ENCODE measurements around the gene PLAAT2. TPM values are rescaled to one million over a fixed set of nuclear protein-coding genes. Genes with fewer than 3 reads are reported as not detected.
A peak's percentile ranks its signal among the peaks of the same experiment; 100 is the strongest.

Gene PLAAT2
- total RNA-seq, 1 experiment from 2014 or later, result 13.6 TPM

DNA sequence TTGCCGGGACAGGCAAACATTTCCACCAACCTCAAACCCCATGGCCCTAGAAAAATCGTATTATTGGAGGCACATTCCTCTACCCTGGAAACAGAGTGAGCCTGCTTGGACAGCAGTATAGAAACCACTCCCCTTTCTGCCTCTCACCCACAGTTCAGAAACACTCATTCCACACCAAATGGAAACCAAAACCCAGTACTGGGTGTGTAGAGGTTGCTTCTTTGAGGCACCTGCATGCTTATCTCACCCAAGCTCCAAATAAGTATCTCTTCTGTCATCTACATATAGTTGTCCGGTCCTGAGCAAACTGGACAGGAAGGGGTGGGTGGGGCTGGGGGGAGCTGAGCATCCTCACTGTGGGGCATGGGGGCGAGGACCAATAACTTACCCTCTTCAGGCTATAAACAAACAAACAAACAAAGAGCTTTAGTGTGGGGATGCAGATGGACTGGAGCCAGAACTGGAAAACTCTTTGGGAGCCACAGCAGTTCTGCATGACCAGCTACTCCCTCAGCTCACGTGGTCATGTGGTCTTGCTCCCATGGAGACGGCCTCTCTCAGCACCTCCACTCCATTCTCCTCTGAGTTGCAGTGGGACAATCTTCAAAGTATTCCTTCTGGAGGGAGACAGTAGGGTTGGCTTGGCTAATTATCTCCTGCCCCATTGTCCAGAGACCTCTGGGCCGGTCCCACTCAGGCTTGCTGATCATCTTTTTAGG lies 1.0 kb upstream of the PLAAT2 start:
- H2AFZ ChIP-seq, result no peak overlapping the region
- intact Hi-C loops (cut with micrococcal nuclease; ENCODE audit: unreplicated experiment), result loop anchor here (10.0 kb wide), 2 partner anchors 49 to 89 kb away; no protein-coding TSS in a partner anchor
- H3K36me3 ChIP-seq (ENCODE audit: low read depth), result no peaks in the 10 kb centered on the region
- CTCF ChIA-PET, result interaction anchor here (0.6 to 1.1 kb wide), 5 partner anchors 32 to 688 kb away, joined by 4 to 9 read pairs (median 4); no protein-coding TSS in a partner anchor
- H3K79me2 ChIP-seq (ENCODE audit: low read depth), result no peaks in the 10 kb centered on the region
- peaks cover 60% of the 10 kb centered on the region for H3K4me1 ChIP-seq (replicated peaks; ENCODE audit: insufficient read depth)
- POLR2A ChIA-PET (ENCODE audit: unreplicated experiment), result interaction anchor here (0.6 to 1.1 kb wide), 5 partner anchors 20 to 50 kb away, joined by 3 to 4 read pairs (median 3); partner anchors contain the start of gene PLAAT3
- BruUV-seq (replicated peaks), result TSS peak; percentile 57
- H3K4me3 ChIP-seq, result no peak overlapping the region
- H3K27me3 ChIP-seq (ENCODE audit: insufficient read depth, low read depth), result no peaks in the 10 kb centered on the region
- H4K20me1 ChIP-seq (ENCODE audit: insufficient read depth), result no peaks in the 10 kb centered on the region
- H3K9me3 ChIP-seq (ENCODE audit: insufficient read depth, low read depth), result no peaks in the 10 kb centered on the region
- peaks cover 37% of the 10 kb centered on the region for H3F3A ChIP-seq (ENCODE audit: insufficient read depth, low read depth)
- H3K27ac ChIP-seq, result peak overlapping the region; percentile 77
- TF ChIP-seq EZH2 (IDR thresholded peaks at IDR 0.05; ENCODE audit: low read depth), result no peak
- TF ChIP-seq, protein P1, sequence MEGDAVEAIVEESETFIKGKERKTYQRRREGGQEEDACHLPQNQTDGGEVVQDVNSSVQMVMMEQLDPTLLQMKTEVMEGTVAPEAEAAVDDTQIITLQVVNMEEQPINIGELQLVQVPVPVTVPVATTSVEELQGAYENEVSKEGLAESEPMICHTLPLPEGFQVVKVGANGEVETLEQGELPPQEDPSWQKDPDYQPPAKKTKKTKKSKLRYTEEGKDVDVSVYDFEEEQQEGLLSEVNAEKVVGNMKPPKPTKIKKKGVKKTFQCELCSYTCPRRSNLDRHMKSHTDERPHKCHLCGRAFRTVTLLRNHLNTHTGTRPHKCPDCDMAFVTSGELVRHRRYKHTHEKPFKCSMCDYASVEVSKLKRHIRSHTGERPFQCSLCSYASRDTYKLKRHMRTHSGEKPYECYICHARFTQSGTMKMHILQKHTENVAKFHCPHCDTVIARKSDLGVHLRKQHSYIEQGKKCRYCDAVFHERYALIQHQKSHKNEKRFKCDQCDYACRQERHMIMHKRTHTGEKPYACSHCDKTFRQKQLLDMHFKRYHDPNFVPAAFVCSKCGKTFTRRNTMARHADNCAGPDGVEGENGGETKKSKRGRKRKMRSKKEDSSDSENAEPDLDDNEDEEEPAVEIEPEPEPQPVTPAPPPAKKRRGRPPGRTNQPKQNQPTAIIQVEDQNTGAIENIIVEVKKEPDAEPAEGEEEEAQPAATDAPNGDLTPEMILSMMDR (conservative IDR thresholded peaks at IDR 0.05), result no peak
- H3K9me2 ChIP-seq (ENCODE audit: insufficient read depth), result no peaks in the 10 kb centered on the region; the same call in 1 of the 2 replicates
- peak overlapping the region; percentile 34; the same call in 1 of the 2 replicates for H3K4me2 ChIP-seq
- DNase-seq, result peak in 1 of 2 experiments; percentile 18

GRCh38 chr11:63560506-63561180 lies 2.5 kb downstream of the PLAAT2 start:
- 0 out of 2 replicates have a peak overlapping the region, but pooled peaks have one; percentile 3 for H3K4me2 ChIP-seq
- no peak overlapping the region for H2AFZ ChIP-seq
- no peaks in the 10 kb centered on the region for H3K9me3 ChIP-seq (ENCODE audit: insufficient read depth, low read depth)
- no peaks in the 10 kb centered on the region; the same call in 1 of the 2 replicates for H3K9me2 ChIP-seq (ENCODE audit: insufficient read depth)
- ChIA-PET CTCF (interaction anchor here (0.7 kb wide), 1 partner anchor 1614 kb away, joined by 6 read pairs; no protein-coding TSS in a partner anchor), POLR2A (ENCODE audit: unreplicated experiment) (interaction anchor here (1.0 kb wide), 1 partner anchor 247 kb away, joined by 7 read pairs; no protein-coding TSS in a partner anchor)
- H3K79me2 ChIP-seq (ENCODE audit: low read depth), result no peaks in the 10 kb centered on the region
- H4K20me1 ChIP-seq (ENCODE audit: insufficient read depth), result no peaks in the 10 kb centered on the region
- no peak overlapping the region for H3K27ac ChIP-seq
- peak in 1 of 2 experiments; percentile 66 for DNase-seq
- peaks cover 38% of the 10 kb centered on the region for H3K4me1 ChIP-seq (replicated peaks; ENCODE audit: insufficient read depth)
- no peaks in the 10 kb centered on the region for H3K36me3 ChIP-seq (ENCODE audit: low read depth)
- peaks cover 11% of the 10 kb centered on the region; the same call in 1 of the 2 replicates for H3F3A ChIP-seq (ENCODE audit: insufficient read depth, low read depth)
- TF ChIP-seq, protein P1 (conservative IDR thresholded peaks at IDR 0.05), result no peak
- TF ChIP-seq EZH2 (IDR thresholded peaks at IDR 0.05; ENCODE audit: low read depth), result no peak
- no peak overlapping the region for H3K4me3 ChIP-seq
- BruUV-seq (replicated peaks), result no TSS peak
- intact Hi-C loops (cut with micrococcal nuclease; ENCODE audit: unreplicated experiment), result loop anchor here (10.0 kb wide), 2 partner anchors 46 to 86 kb away; no protein-coding TSS in a partner anchor
- no peaks in the 10 kb centered on the region for H3K27me3 ChIP-seq (ENCODE audit: insufficient read depth, low read depth)

DNA sequence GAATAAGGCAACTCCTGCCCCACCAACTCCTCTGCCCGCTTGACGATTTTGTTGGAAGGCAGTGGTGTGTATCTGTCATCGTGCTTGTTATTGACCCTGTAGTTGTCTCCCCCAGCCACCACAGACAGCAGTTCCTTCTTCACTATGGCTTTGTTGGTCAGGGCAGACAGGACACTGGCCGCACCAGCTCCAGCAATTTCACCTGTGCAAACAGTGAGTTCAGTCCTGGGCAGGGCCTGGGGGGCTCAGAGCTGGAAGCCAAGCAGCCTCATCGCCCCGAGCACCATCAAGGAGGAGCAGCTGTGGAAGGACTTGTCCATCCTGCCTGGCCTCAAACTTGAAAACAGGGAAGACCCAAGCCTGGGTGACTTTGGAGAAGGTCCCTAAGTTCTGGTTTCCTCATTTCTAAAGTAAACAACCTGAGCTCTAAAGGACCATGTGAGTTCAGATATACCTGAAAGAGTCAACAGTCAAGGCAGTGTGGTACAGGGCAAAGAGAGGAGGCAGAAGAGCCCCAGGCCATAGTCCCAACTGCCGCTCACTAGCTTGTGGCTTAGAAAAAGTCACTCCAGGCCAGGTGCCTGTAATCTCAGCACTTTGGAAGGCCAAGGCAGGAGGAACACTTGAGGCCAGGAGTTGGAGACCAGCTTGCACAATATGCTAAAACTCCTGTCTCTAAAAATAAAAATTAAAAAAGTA lies 4.6 kb downstream of the PLAAT2 start:
- intact Hi-C loops (cut with micrococcal nuclease; ENCODE audit: unreplicated experiment), result no loop called here
- Histone ChIP-seq H3K36me3 (ENCODE audit: low read depth) (no peaks in the 10 kb centered on the region), H3K9me2 (ENCODE audit: insufficient read depth) (no peaks in the 10 kb centered on the region; the same call in 1 of the 2 replicates), H3F3A (ENCODE audit: insufficient read depth, low read depth) (no peaks in the 10 kb centered on the region), H4K20me1 (ENCODE audit: insufficient read depth) (no peaks in the 10 kb centered on the region), H3K27me3 (ENCODE audit: insufficient read depth, low read depth) (no peaks in the 10 kb centered on the region), H3K4me2 (peak overlapping the region; percentile 15; the same call in 1 of the 2 replicates), H2AFZ (no peak overlapping the region), H3K79me2 (ENCODE audit: low read depth) (no peaks in the 10 kb centered on the region), H3K9me3 (ENCODE audit: insufficient read depth, low read depth) (no peaks in the 10 kb centered on the region), H3K4me3 (no peak overlapping the region), H3K27ac (peak overlapping the region; percentile 7; the same call in 1 of the 2 replicates), H3K4me1 (replicated peaks; ENCODE audit: insufficient read depth) (peaks cover 18% of the 10 kb centered on the region)
- DNase-seq, result peak in 1 of 2 experiments; percentile 64
- ChIA-PET POLR2A (ENCODE audit: unreplicated experiment) (interaction anchor here (0.7 kb wide), 1 partner anchor 173 kb away, joined by 3 read pairs; no protein-coding TSS in a partner anchor), CTCF (no interaction called here)
- TF ChIP-seq EZH2 (IDR thresholded peaks at IDR 0.05; ENCODE audit: low read depth), result no peak
- TF ChIP-seq, protein P1 (conservative IDR thresholded peaks at IDR 0.05), result no peak
- BruUV-seq (replicated peaks), result no TSS peak
